ENCODE data around the gene ATG3. TPM values are rescaled to one million over a fixed set of nuclear protein-coding genes. Genes with fewer than 3 reads are reported as not detected.

The ATG3 gene
- total and polyA plus RNA-seq, 2 donors (not counting 1 experiment from before 2014, with no cell fraction given): 65.2 to 92.2 TPM

GRCh38 chr3:112514527-112515128 is 47.1 kb downstream of the ATG3 start:
- H4K20me1 ChIP-seq (ENCODE audit: control insufficient read depth, extremely low read depth, insufficient read depth, low read length): no peaks in the 10 kb centered on the region
- TF ChIP-seq EZH2 (IDR thresholded peaks at IDR 0.05; ENCODE audit: low read length, missing control alignments): no peak
- TF ChIP-seq CTCF (conservative IDR thresholded peaks at IDR 0.05 in 1 of 2, IDR thresholded peaks at IDR 0.05 in 1 of 2; ENCODE audit: low read depth in 1 of 2, low read length in 2 of 2): no peak
- no peaks in the 10 kb centered on the region for H3K4me1 ChIP-seq (ENCODE audit: control insufficient read depth, extremely low read depth, insufficient read depth, low read length)
- no peak overlapping the region for H2AFZ ChIP-seq (ENCODE audit: low read length)
- H3K27me3 ChIP-seq (ENCODE audit: control insufficient read depth, insufficient read depth, low read length): no peaks in the 10 kb centered on the region
- H3K4me3 ChIP-seq (replicated peaks in 1 of 4; ENCODE audit: control extremely low read depth in 1 of 4, insufficient read depth in 1 of 4, low read depth in 3 of 4, low read length in 4 of 4): no peak overlapping the region
- no peaks in the 10 kb centered on the region for H3K36me3 ChIP-seq (ENCODE audit: control insufficient read depth, insufficient read depth, low read length)
- DNase-seq (ENCODE audit: low read depth in 2 of 2): peak in 1 of 2 donors; percentile 17
- no peaks in the 10 kb centered on the region for H3K79me2 ChIP-seq (ENCODE audit: control insufficient read depth, insufficient read depth, low read length)
- H3K9me3 ChIP-seq (ENCODE audit: control insufficient read depth, insufficient read depth, low read depth, low read length): no peaks in the 10 kb centered on the region
- H3K27ac ChIP-seq (ENCODE audit: insufficient read depth, low read length): no peak overlapping the region
- H3K9ac ChIP-seq (ENCODE audit: insufficient read depth, low read length): no peak overlapping the region
- no peak overlapping the region for H3K4me2 ChIP-seq (ENCODE audit: extremely low read depth, insufficient read depth, low read length)

- Histone ChIP-seq H3K9ac (ENCODE audit: insufficient read depth, low read length) (no peak overlapping the region), H3K27me3 (ENCODE audit: control insufficient read depth, insufficient read depth, low read length) (peaks cover 3% of the 10 kb centered on the region), H3K4me1 (ENCODE audit: control insufficient read depth, extremely low read depth, insufficient read depth, low read length) (no peaks in the 10 kb centered on the region), H3K9me3 (ENCODE audit: control insufficient read depth, insufficient read depth, low read depth, low read length) (no peaks in the 10 kb centered on the region), H3K4me2 (ENCODE audit: extremely low read depth, insufficient read depth, low read length) (no peak overlapping the region), H3K27ac (ENCODE audit: insufficient read depth, low read length) (no peak overlapping the region), H2AFZ (ENCODE audit: low read length) (no peak overlapping the region), H3K79me2 (ENCODE audit: control insufficient read depth, insufficient read depth, low read length) (no peaks in the 10 kb centered on the region), H3K4me3 (replicated peaks in 1 of 4; ENCODE audit: control extremely low read depth in 1 of 4, insufficient read depth in 1 of 4, low read depth in 3 of 4, low read length in 4 of 4) (no peak overlapping the region), H3K36me3 (ENCODE audit: control insufficient read depth, insufficient read depth, low read length) (no peaks in the 10 kb centered on the region), H4K20me1 (ENCODE audit: control insufficient read depth, extremely low read depth, insufficient read depth, low read length) (no peaks in the 10 kb centered on the region)
- no peak for DNase-seq (ENCODE audit: low read depth in 2 of 2)
- TF ChIP-seq EZH2 (IDR thresholded peaks at IDR 0.05; ENCODE audit: low read length, missing control alignments) (no peak), CTCF (conservative IDR thresholded peaks at IDR 0.05 in 1 of 2, IDR thresholded peaks at IDR 0.05 in 1 of 2; ENCODE audit: low read depth in 1 of 2, low read length in 2 of 2) (no peak)
Observed at GRCh38 chr3:112512320-112512719, 49.4 kb downstream of the ATG3 start.

GRCh38 chr3:112508860-112509259 is 52.9 kb downstream of the ATG3 start:
- DNase-seq (ENCODE audit: low read depth in 2 of 2): no peak

More at GRCh38 chr3:112508860-112509259, 52.9 kb downstream of the ATG3 start:
- H3K4me3 ChIP-seq (replicated peaks in 1 of 4; ENCODE audit: control extremely low read depth in 1 of 4, insufficient read depth in 1 of 4, low read depth in 3 of 4, low read length in 4 of 4): no peak overlapping the region
- H3K4me2 ChIP-seq (ENCODE audit: extremely low read depth, insufficient read depth, low read length): no peak overlapping the region
- peaks cover 3% of the 10 kb centered on the region for H3K27me3 ChIP-seq (ENCODE audit: control insufficient read depth, insufficient read depth, low read length)
- no peaks in the 10 kb centered on the region for H3K36me3 ChIP-seq (ENCODE audit: control insufficient read depth, insufficient read depth, low read length)
- no peaks in the 10 kb centered on the region for H4K20me1 ChIP-seq (ENCODE audit: control insufficient read depth, extremely low read depth, insufficient read depth, low read length)
- H3K9me3 ChIP-seq (ENCODE audit: control insufficient read depth, insufficient read depth, low read depth, low read length): no peaks in the 10 kb centered on the region
- H3K79me2 ChIP-seq (ENCODE audit: control insufficient read depth, insufficient read depth, low read length): no peaks in the 10 kb centered on the region
- H3K27ac ChIP-seq (ENCODE audit: insufficient read depth, low read length): no peak overlapping the region
- H3K9ac ChIP-seq (ENCODE audit: insufficient read depth, low read length): no peak overlapping the region
- no peak overlapping the region for H2AFZ ChIP-seq (ENCODE audit: low read length)
- no peak for TF ChIP-seq EZH2 (IDR thresholded peaks at IDR 0.05; ENCODE audit: low read length, missing control alignments)
- no peak for TF ChIP-seq CTCF (conservative IDR thresholded peaks at IDR 0.05 in 1 of 2, IDR thresholded peaks at IDR 0.05 in 1 of 2; ENCODE audit: low read depth in 1 of 2, low read length in 2 of 2)
- H3K4me1 ChIP-seq (ENCODE audit: control insufficient read depth, extremely low read depth, insufficient read depth, low read length): no peaks in the 10 kb centered on the region
